HG03457 (cell line): ENCODE results near the gene RRAS2.
A peak's percentile ranks its signal among the peaks of the same experiment; 100 is the strongest.
"Not testable (repeated sequence)": the region's sequence is repeated elsewhere in the genome, so short reads cannot be mapped to it uniquely, and the experiment has no call there.

Experiments
- ATAC-seq: cut with Tn5 transposase; IDR thresholded peaks from one replicate; pipeline ENCODE4 v1.9.1; 2021; ENCODE audit warnings: moderate number of reproducible peaks; ENCODE audit not compliant: unreplicated experiment

Gene RRAS2

DNA sequence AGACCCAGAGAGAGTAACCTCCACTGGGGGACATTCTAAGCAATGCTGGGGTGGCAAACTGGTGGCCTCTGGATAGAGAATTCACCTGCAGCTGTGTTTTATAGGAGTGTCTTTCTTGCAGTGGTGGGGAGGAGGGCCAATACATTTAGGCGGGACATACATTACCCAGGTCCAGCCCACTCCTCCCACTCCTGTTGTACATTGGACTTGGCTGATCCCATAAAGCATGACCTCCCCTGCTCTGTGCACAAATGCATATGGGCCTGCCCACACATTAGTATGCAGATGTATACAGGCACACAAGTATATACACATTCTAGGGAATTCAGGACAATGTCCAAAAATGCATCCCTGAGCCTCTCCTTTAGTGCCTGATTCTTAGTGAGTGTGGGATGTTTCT is 99.1 kb downstream of the RRAS2 start:
- no peak for ATAC-seq

DNA sequence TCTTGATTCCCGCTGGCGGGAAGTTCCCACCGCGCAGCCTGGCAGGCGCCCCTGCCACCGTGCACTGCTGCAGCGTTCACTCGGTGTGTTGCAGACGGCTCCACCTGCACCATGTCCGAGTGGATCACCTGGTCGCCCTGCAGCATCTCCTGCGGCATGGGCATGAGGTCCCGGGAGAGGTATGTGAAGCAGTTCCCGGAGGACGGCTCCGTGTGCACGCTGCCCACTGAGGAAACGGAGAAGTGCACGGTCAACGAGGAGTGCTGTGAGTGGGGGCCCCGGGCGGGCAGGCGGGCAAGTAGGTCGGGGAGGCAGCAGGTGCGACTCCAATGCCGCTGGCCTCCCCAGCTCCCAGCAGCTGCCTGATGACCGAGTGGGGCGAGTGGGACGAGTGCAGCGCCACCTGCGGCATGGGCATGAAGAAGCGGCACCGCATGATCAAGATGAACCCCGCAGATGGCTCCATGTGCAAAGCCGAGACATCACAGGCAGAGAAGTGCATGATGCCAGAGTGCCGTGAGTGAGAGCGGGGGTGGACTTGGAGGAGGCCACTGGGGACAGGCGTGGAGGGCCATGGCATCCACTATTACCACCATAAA is 99.7 kb downstream of the RRAS2 start:
- no peak for ATAC-seq

DNA sequence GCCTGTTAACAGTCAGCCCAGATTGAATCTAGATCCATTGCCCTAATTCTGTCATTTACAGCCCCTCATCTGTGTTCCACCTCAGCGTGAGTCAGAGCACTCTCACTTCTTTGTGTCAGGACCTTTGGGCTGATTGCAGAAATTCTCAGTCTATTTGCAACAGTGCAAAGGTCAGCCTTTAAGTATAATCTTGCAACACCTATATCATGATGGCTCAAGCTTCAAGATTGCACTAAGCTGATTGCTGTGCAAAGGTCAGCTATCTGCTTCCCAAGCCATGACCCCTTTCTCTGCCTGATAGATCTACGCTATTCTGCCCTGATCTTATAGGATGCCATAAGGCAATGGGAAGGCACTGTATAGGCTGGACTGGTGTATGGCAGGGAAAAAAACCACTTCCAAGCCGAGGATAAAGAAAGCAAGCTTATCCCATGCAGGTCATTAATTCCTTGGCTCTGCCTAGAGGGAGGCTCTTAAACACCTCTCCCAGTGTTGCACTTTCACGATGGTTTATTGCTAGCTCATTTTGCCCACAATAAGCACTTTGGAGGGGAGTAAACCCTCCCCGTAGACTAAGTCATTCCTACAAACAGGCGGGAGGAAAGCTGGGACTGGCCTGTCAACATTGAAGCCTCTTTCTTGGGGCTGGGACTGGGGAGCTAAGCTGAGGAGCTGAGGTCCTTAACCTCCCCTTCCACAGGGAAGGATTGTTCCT is 100.6 kb downstream of the RRAS2 start:
- ATAC-seq: no peak

DNA sequence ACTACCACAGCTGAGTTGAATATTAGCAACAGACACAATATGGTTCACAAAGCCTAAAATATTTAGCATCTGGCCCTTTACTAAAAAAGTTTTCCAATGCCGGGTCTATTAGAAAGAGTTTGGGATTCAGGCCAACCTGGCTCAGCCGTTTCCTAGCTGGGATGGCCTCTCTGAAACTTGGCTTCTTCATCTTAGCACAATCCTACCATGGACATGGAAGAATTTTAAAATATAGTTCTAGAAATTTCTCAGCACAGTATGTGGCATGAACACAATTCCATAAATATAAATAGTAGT is 103.8 kb downstream of the RRAS2 start:
- no peak for ATAC-seq

DNA sequence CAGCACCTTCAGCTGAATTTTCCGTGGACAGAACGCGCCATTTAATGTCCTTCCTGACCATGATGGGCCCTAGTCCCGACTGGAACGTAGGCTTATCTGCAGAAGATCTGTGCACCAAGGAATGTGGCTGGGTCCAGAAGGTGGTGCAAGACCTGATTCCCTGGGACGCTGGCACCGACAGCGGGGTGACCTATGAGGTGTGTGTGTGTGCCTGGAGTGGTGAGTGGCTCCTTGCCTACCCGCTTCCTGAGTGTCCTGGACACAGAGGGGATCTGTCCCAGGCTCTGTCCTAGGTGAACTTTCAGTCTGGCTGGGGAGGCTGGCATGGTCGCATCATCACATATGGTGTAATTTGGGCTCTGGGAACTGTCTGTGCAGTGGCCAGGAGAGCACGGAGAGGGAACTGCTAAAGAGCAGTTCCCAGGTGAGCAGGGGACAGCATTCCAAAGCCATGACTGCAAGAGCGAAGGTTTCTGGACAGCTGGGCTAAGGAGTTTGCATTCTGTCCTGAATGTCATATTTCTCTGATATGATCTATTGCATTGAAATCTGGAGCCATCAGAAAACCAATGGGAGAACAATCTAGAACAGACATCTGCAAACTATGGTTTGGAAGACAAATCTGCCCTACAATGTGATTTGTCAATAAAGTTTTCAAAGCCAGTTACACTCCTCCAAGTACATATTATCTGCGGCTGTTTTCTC is 104.3 kb downstream of the RRAS2 start:
- no peak for ATAC-seq

DNA sequence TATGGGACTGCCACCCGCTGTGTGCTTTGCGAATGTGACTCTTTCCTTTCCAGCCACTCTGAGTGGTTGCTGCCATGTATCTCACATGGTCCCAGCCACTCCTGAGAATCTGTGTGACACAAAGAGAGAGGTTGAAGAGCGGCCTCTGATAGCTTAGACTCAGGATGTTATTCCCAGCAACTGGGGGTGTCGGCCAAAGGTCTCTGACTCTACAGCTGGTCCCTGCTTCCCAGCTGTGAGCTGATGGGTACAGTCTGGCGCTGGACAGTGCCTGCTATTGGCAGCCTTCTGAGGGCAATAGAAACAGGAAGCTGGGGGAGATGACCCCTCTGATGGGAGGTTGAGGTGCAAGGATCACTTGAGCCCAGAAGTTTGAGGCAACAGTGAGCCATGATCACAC is 105.1 kb downstream of the RRAS2 start:
- no peak for ATAC-seq

DNA sequence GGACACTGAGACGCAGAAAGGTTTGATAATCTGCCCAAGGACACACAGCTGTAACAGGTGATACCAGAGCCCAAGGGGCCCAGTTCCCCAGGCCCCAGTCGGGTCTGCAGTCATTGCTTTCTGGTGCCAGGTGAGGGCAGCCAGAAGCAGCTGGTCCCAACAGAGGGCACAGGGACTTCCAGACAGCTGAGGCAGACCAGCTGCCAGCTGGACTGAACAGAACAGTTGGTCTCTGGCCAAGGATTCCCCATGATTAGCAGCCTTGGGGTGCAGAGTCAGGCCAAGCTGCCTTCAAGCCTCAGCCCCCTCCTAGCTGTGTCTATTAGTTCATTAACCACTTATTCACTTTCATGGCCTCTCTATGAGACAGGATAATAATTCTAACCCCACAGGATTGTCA is 105.6 kb downstream of the RRAS2 start:
- ATAC-seq: no peak

DNA sequence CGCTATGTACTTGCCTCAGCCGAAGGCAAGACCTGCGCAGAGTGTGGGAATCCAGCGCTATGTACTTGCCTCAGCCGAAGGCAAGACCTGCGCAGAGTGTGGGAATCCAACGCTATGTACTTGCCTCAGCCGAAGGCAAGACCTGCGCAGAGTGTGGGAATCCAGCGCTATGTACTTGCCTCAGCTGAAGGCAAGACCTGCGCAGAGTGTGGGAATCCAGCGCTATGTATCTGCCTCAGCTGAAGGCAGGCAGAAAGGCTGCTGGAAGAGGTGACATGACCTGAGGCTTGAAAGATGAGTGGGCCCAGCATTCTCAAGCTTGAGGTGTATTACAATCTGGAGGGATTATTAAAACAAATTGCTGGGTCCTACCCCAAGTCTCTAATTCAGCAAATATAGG is 106.5 kb downstream of the RRAS2 start:
- ATAC-seq: not testable (repeated sequence)

DNA sequence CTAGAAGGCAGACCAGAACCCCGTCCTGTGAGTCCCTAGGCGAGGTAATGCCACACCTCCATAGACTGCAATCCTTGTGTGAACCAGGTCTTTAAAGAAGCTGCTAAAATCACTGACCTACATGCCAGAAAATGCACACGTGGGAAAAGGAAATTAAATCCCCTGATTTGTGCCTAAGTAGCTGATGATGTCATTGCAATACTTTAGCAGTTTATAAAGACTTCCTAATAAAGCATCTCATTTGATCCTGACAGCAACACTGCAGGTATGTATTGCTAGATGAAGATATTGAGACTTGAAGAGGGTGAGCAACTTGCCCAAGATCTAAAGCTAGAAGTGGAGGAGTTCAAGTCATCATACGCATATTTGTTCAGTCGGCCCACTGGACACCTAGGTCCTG is 107.2 kb downstream of the RRAS2 start:
- no peak for ATAC-seq

DNA sequence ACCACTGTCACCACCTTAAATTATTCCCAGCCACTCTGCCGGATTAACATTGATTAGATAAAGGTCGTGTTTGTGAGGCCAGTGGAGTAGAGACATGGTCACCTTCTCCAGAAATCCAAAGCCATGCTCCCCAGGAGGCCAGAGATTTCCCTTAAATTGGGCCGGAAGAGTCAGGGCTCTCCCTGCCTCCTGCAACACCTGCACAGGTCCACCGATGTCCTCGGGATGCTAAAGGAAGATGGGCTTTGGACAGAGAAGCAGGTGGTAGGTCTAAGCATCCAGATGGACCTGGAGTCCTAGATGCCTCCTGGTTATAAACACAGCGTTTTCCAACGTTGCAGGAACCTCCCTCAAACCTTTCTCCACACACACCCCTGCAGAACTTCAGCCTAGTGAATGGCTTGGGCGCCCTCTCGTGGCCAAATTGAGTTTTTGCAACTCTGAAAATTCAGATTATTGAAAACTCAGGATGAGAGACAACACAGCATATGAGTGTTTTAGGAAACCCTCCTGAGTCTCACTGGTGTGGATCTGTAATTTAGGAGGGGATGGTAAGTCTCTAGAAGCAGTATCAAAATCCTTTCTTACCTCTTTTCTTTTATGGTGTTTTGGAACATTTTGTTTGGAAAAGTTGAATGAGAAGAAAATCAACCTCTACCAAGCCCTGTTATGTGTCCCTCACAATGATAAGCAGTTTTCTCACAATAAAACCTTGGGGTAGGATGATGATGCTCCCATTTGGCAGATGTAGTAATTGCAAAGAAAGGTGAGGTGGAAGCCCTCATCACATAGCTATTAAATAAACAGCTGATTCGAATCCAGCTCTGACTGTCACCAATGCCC is 109.6 kb downstream of the RRAS2 start:
- no peak for ATAC-seq

DNA sequence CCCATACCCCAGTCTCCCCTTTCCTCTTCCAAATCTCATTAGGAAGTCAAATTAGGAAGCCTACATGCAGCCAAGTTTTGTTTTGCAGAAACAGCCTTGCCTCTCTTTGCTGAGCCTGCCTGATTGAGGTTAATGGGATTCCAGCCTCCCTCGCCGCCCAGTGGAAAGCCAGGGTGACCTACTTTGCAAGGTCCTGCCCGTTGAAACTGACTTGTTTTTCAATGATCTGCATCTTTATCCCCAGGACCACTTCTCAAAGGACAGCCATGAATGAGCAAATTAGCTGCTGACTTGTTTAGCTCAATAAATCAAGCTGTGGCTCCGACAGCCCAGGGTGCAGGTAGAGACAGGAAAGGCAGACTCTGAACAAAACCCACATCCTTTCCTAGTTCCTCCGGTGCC is 110.4 kb downstream of the RRAS2 start:
- no peak for ATAC-seq

DNA sequence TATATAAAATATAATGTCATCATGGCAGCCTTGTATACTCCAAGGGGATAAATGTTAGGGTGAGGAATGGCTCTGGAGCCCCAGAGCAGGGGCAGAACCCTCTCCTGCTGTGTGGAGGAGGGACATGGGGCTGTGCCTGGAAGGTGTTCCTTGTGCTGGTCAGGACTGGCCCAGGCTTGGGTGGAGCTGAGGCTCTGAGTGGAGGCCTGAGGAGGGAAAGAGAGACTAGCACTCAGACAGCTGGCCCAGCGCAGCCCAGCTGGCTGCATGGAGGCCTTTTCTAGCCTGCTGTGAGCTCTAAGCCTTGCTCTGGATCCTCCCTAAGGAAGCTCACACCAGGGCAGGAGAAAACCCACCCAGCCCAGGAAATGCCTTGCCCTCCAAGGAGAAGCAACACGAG is 113.5 kb downstream of the RRAS2 start:
- ATAC-seq: no peak

DNA sequence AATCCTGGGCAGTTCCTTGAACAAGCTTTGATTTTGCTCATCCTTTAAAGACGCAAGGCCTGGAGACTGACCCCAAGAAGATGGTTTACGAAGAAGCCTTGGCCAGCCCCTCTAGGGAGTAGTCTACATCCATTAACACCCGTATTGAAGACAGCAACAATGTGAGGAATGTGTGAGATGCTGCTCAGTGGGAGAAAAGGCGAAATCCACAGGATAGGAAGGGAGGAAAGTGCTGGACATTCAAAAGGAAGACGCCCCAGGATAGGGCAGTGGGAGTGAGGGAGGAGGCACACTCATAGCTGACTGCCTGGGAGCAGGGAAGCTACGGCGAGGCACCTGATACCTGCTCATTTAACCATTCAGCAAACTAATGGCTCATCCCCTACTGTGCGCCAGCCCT is 114.1 kb downstream of the RRAS2 start:
- no peak for ATAC-seq

DNA sequence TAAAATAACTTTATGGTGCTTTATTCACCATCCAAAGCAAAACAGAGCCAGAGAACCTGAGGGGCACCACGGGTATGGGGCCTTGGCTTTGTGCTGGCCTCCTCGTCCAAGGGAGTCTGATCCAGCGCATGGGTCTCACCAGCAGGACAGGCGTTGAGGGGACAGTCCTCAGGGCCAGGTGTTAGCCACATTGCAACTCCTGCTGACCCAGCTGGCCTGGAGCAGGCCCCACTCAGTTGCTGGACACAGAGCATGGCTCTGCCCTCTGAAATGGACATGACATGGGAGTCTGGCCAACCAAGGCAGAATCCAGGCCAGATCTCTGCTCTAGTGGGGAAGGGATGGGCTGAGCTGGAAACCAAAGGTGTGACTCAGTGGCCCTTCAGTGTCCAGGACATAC is 116.2 kb downstream of the RRAS2 start:
- no peak for ATAC-seq

DNA sequence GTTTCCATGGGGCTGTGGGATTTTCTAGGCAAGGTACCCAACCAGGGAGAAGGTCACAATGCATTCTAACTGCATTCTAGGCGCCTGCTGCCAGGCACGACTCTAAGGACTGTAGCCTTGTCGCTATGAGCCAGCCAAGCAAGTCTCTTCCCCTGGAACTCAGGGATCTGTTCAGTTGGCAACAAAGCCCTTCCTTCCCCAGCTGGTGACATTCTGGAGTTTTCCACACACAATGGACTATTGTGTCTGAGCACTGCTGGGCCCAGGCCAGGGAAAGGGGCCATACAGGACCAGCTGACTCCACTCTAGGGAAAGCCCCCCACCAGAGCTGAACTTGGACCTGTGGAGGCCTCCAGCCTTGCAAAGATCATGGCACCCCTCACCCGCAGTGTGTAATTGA is 116.8 kb downstream of the RRAS2 start:
- no peak for ATAC-seq

DNA sequence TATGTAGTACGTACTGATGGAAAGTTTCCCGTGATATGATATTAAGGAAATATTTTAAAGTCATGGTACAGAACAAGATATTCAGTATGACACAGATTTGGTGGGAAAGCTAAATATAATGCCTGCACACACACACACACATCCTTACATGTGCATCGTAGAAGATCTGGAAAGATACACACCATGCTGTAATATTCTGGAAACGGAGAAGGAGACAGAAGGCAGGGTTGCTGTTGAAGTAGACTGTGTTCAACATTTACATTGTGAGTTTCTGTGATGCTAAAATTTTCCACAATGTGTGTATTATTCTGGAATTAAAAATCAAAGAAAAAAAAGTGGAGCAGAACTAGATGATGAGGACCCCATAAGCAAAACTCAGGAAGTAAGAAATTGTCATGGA is 118.0 kb downstream of the RRAS2 start:
- ATAC-seq: no peak

DNA sequence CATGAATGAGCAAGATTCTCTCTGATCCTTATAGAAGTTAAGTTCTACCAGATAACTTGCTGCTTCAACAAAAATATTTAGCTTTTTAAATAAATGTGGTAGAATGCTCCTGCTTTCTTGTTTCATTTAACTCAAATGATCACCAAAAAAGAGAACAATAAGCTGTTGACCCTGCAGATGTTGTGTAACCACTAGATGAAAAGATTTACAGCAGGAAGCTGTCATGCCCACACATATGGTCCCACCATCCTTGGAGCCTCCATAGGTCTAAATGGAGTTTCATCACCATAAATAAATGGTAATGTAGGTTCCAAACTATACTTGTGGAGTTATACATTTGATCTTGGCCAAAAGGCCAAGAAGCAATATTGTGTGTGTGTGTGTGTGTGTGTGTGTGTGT is 118.8 kb downstream of the RRAS2 start:
- no peak for ATAC-seq

DNA sequence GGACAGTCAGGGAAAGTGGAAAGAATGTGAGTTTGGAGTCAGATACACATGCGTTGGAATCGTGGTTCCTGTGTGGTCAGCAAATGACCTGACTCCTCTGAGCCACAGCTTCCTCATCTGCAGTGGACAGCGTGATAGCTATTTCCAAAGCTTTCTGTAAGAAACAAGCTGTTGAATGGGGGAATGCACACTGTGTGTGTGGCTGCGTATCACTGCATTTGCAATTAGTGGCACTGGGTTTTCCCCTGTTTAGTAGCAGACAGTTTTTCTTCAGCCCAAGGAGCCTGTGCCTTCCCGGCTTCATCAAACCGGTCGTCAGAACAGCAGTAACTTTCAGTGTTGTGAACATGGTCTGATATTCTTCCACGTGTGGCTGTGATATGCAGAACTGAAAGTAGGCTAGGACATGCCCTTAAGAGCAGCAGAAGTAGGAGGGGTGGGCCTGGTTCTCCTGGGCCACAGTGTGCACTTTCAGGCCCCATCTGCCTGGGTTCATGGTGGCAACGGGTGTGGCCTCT is 121.5 kb downstream of the RRAS2 start:
- peak; percentile 92 for ATAC-seq

DNA sequence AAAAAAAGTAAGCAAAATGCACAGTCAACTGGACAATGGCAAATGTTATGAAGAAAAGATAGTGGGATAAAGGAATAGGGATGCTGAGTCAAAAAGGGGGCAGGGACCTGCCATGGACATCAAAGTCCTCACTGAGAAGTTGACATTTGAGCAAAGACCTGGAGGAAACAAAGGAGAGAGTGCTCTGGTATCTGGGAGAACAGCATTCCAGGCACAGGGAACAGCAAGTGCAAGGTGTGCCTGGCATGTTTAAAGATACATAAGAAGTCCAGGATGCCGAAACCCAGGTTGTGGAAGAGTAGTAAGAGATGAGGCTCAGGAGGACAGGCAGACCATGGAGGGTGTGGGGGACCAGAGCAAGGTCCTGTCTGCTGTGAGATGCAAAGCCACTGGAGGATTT is 123.3 kb downstream of the RRAS2 start:
- ATAC-seq: no peak

DNA sequence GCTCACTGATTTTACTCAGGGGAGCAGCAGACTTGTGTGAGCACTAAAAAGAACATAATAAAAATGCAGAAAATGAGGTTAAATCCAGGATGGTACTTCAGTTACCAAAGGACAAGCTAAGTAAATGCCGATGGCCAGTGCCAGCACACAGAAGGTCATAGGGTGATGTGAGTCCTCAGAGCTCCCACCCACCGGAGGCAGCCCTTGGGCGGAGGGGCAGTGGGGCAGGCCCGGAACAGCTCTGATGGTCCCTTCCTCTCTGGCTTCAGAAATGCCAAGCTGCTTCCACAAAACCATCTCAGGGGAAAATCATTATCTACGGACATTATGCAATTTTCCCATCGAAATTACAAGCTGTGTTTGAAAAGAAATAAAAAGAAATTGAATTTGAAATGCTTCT is 124.5 kb downstream of the RRAS2 start:
- ATAC-seq: no peak

DNA sequence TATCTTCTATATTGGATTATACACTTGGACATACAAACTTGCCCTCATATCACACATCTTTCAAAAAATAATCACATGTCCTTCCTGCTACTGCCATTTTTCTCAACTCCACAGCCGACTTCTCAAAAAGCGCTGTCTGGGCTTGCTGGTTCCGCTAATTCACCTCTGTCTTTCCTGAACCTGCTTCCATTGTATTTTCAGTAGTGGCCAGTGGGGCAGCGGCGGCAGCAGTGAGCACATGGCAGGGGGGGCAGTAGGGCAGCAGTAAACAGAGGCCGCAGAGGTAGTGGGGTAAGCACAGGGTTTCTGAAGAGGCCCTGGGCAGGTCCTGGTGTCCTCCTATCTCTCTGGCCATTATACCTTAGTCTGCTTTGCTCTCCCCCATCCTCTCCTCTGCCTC is 126.3 kb downstream of the RRAS2 start:
- no peak for ATAC-seq

DNA sequence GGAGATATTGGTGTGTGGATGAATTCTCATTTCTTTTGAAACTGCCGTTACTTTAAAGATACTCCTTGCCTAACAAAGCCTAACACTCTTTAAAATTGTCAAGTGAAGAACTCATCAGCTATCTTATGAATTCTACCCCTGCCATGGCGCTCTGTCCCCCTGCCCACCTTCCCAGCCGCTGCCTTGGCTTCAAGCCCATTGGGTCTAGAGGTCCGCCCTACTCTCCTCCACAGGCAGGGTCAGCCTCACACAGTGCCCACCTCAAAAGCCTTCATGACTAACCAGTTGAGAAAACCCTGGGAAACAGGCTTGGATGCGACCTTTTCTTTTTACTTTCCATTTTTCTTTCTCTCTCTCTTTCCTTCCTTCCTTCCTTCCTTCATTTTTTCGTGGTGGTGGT is 128.6 kb downstream of the RRAS2 start:
- no peak for ATAC-seq
